Measurements from ENCODE around the gene NR2F1-AS1. TPM values are rescaled to one million over a fixed set of nuclear protein-coding genes. Genes with fewer than 3 reads are reported as not detected.
"Not testable (repeated sequence)": the region's sequence is repeated elsewhere in the genome, so short reads cannot be mapped to it uniquely, and the experiment has no call there.

NR2F1-AS1 gene
- polyA plus RNA-seq, 3 donors = not detected

DNA sequence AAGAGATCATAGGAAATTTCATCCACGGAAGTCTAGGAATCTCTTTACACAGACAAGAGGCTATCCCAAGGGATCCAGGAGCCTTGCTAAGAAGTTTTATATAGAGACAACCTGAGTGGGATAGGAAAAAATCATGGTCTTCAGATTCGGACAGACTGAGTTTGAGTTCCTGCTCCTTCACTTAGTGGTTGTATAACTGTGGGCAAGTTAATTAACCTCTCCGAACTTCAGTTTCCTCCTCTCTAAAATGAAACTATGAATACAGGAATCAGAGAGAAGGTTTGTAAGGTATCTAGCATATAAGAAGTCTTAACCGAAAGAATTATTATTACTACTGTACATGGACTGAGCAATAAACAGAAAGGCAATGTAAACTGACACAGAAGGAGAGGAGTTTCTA lies 35.1 kb downstream of the NR2F1-AS1 start:
- Histone ChIP-seq H3K4me3 (replicated peaks in 1 of 3; ENCODE audit: low read depth in 2 of 3, low read length in 3 of 3) (no peak overlapping the region), H3K4me2 (replicated peaks; ENCODE audit: extremely low read depth, low read length, poor library complexity, severe bottlenecking) (no peak overlapping the region), H2AFZ (ENCODE audit: insufficient read depth, low read depth, low read length, poor library complexity, severe bottlenecking) (no peak overlapping the region), H3K4me1 (ENCODE audit: control insufficient read depth in 1 of 2, insufficient read depth in 2 of 2, low read length in 2 of 2) (no peaks in the 10 kb centered on the region), H3K27me3 (ENCODE audit: control insufficient read depth in 2 of 2, insufficient read depth in 2 of 2, low read length in 2 of 2) (no peaks in the 10 kb centered on the region), H3K9ac (ENCODE audit: insufficient read depth, low read length, poor library complexity, severe bottlenecking) (no peak overlapping the region), H4K20me1 (ENCODE audit: insufficient read depth, low read length) (no peaks in the 10 kb centered on the region), H3K9me3 (replicated peaks in 1 of 2; ENCODE audit: control insufficient read depth in 1 of 2, insufficient read depth in 1 of 2, low read length in 2 of 2) (no peaks in the 10 kb centered on the region), H3K27ac (ENCODE audit: low read depth in 1 of 2, low read length in 2 of 2) (no peak overlapping the region), H3K36me3 (replicated peaks in 1 of 2; ENCODE audit: control insufficient read depth in 1 of 2, insufficient read depth in 2 of 2, low read length in 2 of 2) (no peaks in the 10 kb centered on the region), H3K79me2 (ENCODE audit: insufficient read depth, low read length) (no peaks in the 10 kb centered on the region)
- H3K36me3 Mint-ChIP-seq = no peaks in the 10 kb centered on the region
- no peaks in the 10 kb centered on the region for H3K4me1 Mint-ChIP-seq
- H3K27ac Mint-ChIP-seq = no peak overlapping the region
- no peak overlapping the region for H3K4me3 Mint-ChIP-seq
- H3K9me3 Mint-ChIP-seq = peaks cover 0 to 6% (median 4%) of the 10 kb centered on the region in 7 donors
- TF ChIP-seq, protein P1, sequence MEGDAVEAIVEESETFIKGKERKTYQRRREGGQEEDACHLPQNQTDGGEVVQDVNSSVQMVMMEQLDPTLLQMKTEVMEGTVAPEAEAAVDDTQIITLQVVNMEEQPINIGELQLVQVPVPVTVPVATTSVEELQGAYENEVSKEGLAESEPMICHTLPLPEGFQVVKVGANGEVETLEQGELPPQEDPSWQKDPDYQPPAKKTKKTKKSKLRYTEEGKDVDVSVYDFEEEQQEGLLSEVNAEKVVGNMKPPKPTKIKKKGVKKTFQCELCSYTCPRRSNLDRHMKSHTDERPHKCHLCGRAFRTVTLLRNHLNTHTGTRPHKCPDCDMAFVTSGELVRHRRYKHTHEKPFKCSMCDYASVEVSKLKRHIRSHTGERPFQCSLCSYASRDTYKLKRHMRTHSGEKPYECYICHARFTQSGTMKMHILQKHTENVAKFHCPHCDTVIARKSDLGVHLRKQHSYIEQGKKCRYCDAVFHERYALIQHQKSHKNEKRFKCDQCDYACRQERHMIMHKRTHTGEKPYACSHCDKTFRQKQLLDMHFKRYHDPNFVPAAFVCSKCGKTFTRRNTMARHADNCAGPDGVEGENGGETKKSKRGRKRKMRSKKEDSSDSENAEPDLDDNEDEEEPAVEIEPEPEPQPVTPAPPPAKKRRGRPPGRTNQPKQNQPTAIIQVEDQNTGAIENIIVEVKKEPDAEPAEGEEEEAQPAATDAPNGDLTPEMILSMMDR (IDR thresholded peaks at IDR 0.05) = no peak
- DNase-seq = no peak
- H3K27me3 Mint-ChIP-seq (ENCODE audit: low read depth in 3 of 3) = peaks cover 1 to 7% (median 4%) of the 10 kb centered on the region in 3 donors
- intact Hi-C loops (cut with micrococcal nuclease) = no loop called here
- WGBS (ENCODE audit: insufficient coverage) = no CpG with 5 or more reads among the region's 4 CpGs

DNA sequence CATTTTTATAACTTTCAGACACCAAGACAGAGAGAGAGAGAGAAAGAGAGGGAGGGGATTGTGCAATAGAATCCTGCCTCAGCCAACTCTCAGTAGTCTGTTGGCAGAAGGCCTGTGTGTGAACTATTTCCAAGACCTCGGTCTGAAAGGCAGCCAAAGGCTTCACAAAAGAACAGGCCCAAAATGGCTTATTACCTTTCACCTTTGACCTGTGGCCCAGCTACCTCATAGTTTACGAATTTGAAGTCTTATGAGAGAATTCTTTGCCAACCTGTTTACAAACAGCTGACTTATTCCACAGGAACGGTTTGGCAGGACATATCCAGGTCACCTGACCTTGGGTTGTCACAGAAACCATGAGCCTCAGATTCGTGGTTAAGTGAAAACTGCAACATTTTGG lies 48.6 kb downstream of the NR2F1-AS1 start:
- intact Hi-C loops (cut with micrococcal nuclease) = no loop called here
- no peaks in the 10 kb centered on the region for H3K27me3 ChIP-seq (ENCODE audit: control insufficient read depth in 2 of 2, insufficient read depth in 2 of 2, low read length in 2 of 2)
- no peak overlapping the region for H3K4me2 ChIP-seq (replicated peaks; ENCODE audit: extremely low read depth, low read length, poor library complexity, severe bottlenecking)
- TF ChIP-seq, protein P1 (IDR thresholded peaks at IDR 0.05) = no peak
- H3K27me3 Mint-ChIP-seq (ENCODE audit: low read depth in 3 of 3) = peaks cover 0 to 2% (median 0%) of the 10 kb centered on the region in 3 donors
- H4K20me1 ChIP-seq (ENCODE audit: insufficient read depth, low read length) = no peaks in the 10 kb centered on the region
- no peaks in the 10 kb centered on the region for H3K36me3 Mint-ChIP-seq
- H3K27ac Mint-ChIP-seq = no peak overlapping the region
- no peaks in the 10 kb centered on the region for H3K79me2 ChIP-seq (ENCODE audit: insufficient read depth, low read length)
- H3K9me3 ChIP-seq (replicated peaks in 1 of 2; ENCODE audit: control insufficient read depth in 1 of 2, insufficient read depth in 1 of 2, low read length in 2 of 2) = no peaks in the 10 kb centered on the region
- H2AFZ ChIP-seq (ENCODE audit: insufficient read depth, low read depth, low read length, poor library complexity, severe bottlenecking) = no peak overlapping the region
- no peak overlapping the region for H3K4me3 ChIP-seq (replicated peaks in 1 of 3; ENCODE audit: low read depth in 2 of 3, low read length in 3 of 3)
- peaks cover 2 to 9% (median 5%) of the 10 kb centered on the region in 7 donors for H3K9me3 Mint-ChIP-seq
- no peak overlapping the region for H3K4me3 Mint-ChIP-seq
- WGBS (ENCODE audit: insufficient coverage) = 57% methylated on average over 1 of the region's 4 CpGs
- H3K4me1 ChIP-seq (ENCODE audit: control insufficient read depth in 1 of 2, insufficient read depth in 2 of 2, low read length in 2 of 2) = no peaks in the 10 kb centered on the region
- H3K36me3 ChIP-seq (replicated peaks in 1 of 2; ENCODE audit: control insufficient read depth in 1 of 2, insufficient read depth in 2 of 2, low read length in 2 of 2) = no peaks in the 10 kb centered on the region
- no peaks in the 10 kb centered on the region for H3K4me1 Mint-ChIP-seq
- no peak for DNase-seq
- no peak overlapping the region for H3K9ac ChIP-seq (ENCODE audit: insufficient read depth, low read length, poor library complexity, severe bottlenecking)
- H3K27ac ChIP-seq (ENCODE audit: low read depth in 1 of 2, low read length in 2 of 2) = no peak overlapping the region

DNA sequence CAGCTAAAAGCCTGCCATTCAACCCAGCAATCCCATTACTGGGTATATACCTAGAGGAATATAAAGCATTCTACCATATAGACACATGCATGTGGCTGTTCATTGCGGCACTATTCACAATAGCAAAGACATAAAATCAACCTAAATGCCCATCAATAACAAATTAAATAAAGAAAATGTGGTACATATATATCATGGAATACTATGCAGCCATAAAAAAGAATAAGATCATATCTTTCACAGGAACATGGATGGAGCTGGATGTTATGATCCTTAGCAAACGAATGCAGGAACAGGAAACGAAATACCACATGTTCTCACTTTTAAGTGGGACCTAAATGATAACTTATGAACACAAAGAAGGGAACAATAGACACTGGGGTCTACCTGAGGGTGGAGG lies 59.2 kb downstream of the NR2F1-AS1 start:
- H4K20me1 ChIP-seq (ENCODE audit: insufficient read depth, low read length); H3K27me3 Mint-ChIP-seq (ENCODE audit: low read depth in 3 of 3); H3K4me1 ChIP-seq (ENCODE audit: control insufficient read depth in 1 of 2, insufficient read depth in 2 of 2, low read length in 2 of 2); H3K4me2 ChIP-seq (replicated peaks; ENCODE audit: extremely low read depth, low read length, poor library complexity, severe bottlenecking); H2AFZ ChIP-seq (ENCODE audit: insufficient read depth, low read depth, low read length, poor library complexity, severe bottlenecking); DNase-seq; H3K79me2 ChIP-seq (ENCODE audit: insufficient read depth, low read length); H3K4me3 ChIP-seq (replicated peaks in 1 of 3; ENCODE audit: low read depth in 2 of 3, low read length in 3 of 3); H3K9ac ChIP-seq (ENCODE audit: insufficient read depth, low read length, poor library complexity, severe bottlenecking); H3K36me3 ChIP-seq (replicated peaks in 1 of 2; ENCODE audit: control insufficient read depth in 1 of 2, insufficient read depth in 2 of 2, low read length in 2 of 2); H3K36me3 Mint-ChIP-seq; H3K27me3 ChIP-seq (ENCODE audit: control insufficient read depth in 2 of 2, insufficient read depth in 2 of 2, low read length in 2 of 2); H3K27ac ChIP-seq (ENCODE audit: low read depth in 1 of 2, low read length in 2 of 2); H3K4me1 Mint-ChIP-seq; H3K4me3 Mint-ChIP-seq; intact Hi-C loops (cut with micrococcal nuclease); H3K27ac Mint-ChIP-seq: not testable (repeated sequence)
- no CpG with 5 or more reads among the region's 3 CpGs for WGBS (ENCODE audit: insufficient coverage)
- H3K9me3 ChIP-seq (replicated peaks in 1 of 2; ENCODE audit: control insufficient read depth in 1 of 2, insufficient read depth in 1 of 2, low read length in 2 of 2) = peaks cover 13 to 14% of the 10 kb centered on the region in 2 donors
- peaks cover 18 to 27% (median 22%) of the 10 kb centered on the region in 7 donors for H3K9me3 Mint-ChIP-seq
